Osteocyte (in vitro differentiated cells): ENCODE measurements around the gene SKAP1. TPM values are rescaled to one million over a fixed set of nuclear protein-coding genes. Genes with fewer than 3 reads are reported as not detected.

Experiments used
- DNase-seq: peaks from one replicate; pipeline ENCODE4 v3.0.0; 2021; ENCODE audit warnings: mixed read lengths; ENCODE audit not compliant: unreplicated experiment; ENCODE audit errors: extremely low spot score
- H3K27ac Mint-ChIP-seq: one replicate; pipeline ENCODE4 v1.8.0; 2021; ENCODE audit warnings: mild to moderate bottlenecking, mixed read lengths; ENCODE audit not compliant: unreplicated experiment
- H3K27me3 Mint-ChIP-seq: one replicate; pipeline ENCODE4 v1.8.0; 2021; ENCODE audit warnings: mixed read lengths; ENCODE audit not compliant: unreplicated experiment
- H3K36me3 Mint-ChIP-seq: one replicate; pipeline ENCODE4 v1.8.0; 2021; ENCODE audit warnings: mixed read lengths; ENCODE audit not compliant: unreplicated experiment
- H3K4me1 Mint-ChIP-seq: one replicate; pipeline ENCODE4 v1.8.0; 2021; ENCODE audit warnings: mixed read lengths; ENCODE audit not compliant: unreplicated experiment
- H3K4me3 Mint-ChIP-seq: one replicate; pipeline ENCODE4 v1.8.0; 2021; ENCODE audit warnings: mild to moderate bottlenecking, moderate library complexity, mixed read lengths; ENCODE audit not compliant: unreplicated experiment
- H3K9me3 Mint-ChIP-seq: one replicate; pipeline ENCODE4 v1.8.0; 2021; ENCODE audit warnings: mixed read lengths; ENCODE audit not compliant: unreplicated experiment
- total RNA-seq: library from RNA; stranded (reverse); gene quantifications from 2 replicates; pipeline ENCODE4 v1.2.1, GENCODE V29; 2021
- TF ChIP-seq, protein P1 (sequence below): fragments of 200-600 bp; sonication (generic); IDR thresholded peaks from 2 replicates; pipeline ENCODE4 v1.5.0; 2021; ENCODE audit warnings: antibody characterized with exemption, mild to moderate bottlenecking, moderate library complexity

Gene SKAP1
- total RNA-seq, 1 donor from 2014 or later, result not detected

DNA sequence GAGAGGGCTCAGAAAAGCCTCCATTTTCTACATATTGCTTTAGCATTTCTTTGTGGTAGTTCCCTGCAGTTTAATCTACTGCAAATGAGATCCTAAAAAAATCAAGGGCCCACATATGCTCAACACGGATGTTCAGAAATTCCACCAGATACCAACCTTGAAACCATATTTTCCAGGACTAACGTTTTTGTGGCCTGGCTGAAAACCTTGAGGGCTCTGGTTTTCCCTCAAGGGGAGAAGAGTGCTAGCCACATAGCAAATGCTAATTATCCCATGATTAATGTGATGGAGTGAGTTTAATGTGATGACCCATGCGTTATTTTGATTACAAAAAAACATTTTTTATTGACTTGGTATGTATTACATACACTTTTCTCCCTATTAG, 253.6 kb downstream of the SKAP1 start:
- no peak overlapping the region for H3K4me3 Mint-ChIP-seq
- no peaks in the 10 kb centered on the region for H3K9me3 Mint-ChIP-seq
- DNase-seq, result no peak
- TF ChIP-seq, protein P1, sequence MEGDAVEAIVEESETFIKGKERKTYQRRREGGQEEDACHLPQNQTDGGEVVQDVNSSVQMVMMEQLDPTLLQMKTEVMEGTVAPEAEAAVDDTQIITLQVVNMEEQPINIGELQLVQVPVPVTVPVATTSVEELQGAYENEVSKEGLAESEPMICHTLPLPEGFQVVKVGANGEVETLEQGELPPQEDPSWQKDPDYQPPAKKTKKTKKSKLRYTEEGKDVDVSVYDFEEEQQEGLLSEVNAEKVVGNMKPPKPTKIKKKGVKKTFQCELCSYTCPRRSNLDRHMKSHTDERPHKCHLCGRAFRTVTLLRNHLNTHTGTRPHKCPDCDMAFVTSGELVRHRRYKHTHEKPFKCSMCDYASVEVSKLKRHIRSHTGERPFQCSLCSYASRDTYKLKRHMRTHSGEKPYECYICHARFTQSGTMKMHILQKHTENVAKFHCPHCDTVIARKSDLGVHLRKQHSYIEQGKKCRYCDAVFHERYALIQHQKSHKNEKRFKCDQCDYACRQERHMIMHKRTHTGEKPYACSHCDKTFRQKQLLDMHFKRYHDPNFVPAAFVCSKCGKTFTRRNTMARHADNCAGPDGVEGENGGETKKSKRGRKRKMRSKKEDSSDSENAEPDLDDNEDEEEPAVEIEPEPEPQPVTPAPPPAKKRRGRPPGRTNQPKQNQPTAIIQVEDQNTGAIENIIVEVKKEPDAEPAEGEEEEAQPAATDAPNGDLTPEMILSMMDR, result no peak
- peak overlapping the region; percentile 91 for H3K27ac Mint-ChIP-seq
- peaks cover 17% of the 10 kb centered on the region for H3K27me3 Mint-ChIP-seq
- H3K36me3 Mint-ChIP-seq, result no peaks in the 10 kb centered on the region
- H3K4me1 Mint-ChIP-seq, result peaks cover 27% of the 10 kb centered on the region

DNA sequence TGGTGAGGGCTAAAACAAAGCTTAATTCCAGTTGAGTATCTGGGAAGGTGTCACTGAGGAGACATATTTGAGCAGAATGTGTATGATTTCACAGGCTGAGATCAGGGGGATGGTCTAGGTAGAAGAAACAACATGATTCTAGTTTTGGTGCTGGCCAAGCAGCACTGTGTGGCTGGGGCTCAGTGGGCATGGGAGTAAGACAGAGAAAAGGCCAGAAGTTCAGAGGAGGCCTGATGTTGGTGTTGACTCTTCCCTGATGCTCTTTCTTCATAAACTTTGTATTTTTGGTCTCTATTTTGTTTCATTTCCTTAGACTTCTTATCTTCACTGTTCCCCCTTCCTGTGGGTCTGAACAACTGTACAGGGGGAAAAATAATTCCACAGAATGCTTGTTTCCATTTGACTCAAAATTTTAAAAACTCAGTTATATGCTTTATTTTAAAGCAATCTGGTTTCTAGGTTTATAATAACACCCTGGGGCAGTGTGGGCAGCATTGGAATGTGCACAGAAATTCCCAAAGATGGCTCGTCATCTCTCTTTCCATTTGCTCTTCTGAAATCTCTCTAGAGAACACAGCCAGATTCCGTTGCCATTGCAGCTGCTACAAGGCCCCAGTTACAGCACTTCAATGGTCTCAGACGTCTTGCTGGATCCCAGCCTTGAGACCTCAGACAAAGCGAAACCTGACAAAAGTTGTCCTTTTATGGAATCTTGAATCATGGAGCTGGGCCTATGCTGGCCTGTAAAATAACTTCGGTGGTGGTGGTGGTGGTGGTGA, 254.1 kb downstream of the SKAP1 start:
- DNase-seq, result no peak
- H3K27me3 Mint-ChIP-seq, result peaks cover 15% of the 10 kb centered on the region
- peak overlapping the region; percentile 91 for H3K27ac Mint-ChIP-seq
- H3K4me3 Mint-ChIP-seq, result no peak overlapping the region
- H3K4me1 Mint-ChIP-seq, result peaks cover 27% of the 10 kb centered on the region
- TF ChIP-seq, protein P1, result no peak
- H3K9me3 Mint-ChIP-seq, result no peaks in the 10 kb centered on the region
- no peaks in the 10 kb centered on the region for H3K36me3 Mint-ChIP-seq

DNA sequence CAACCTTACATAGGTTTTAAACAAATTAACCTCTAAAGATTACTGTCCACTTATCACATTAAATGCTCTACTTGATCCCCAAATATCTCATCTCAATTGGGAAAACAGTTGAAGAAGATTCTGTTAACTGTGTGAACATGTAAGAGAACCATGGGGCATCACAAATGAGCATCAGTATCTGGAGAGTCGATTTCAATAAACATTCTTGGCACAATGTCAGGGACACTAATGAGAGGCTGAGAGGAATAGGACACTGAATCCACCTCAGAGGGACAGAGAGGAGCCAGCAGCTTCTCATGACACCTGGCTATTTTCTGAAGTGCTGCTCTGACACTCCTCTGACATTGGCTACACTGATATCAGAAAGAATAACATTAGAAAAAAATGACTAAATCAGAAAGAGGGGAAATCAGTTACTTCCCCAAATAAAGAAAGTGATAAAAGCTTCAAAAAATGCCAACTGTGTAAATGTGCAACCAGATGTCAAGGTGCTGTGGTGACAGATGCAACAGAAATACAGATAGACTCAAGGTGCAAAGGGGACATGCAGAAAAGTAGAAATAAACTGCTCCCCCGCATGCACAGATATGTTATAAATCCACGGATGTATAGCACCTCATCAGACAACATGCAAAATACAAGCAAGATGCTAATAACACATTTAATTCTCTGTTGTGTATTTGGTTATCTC, 255.0 kb downstream of the SKAP1 start:
- H3K4me3 Mint-ChIP-seq, result no peak overlapping the region
- peaks cover 11% of the 10 kb centered on the region for H3K27me3 Mint-ChIP-seq
- TF ChIP-seq, protein P1, result no peak
- H3K36me3 Mint-ChIP-seq, result no peaks in the 10 kb centered on the region
- H3K27ac Mint-ChIP-seq, result peak overlapping the region; percentile 91
- H3K4me1 Mint-ChIP-seq, result peaks cover 27% of the 10 kb centered on the region
- DNase-seq, result no peak
- H3K9me3 Mint-ChIP-seq, result no peaks in the 10 kb centered on the region

DNA sequence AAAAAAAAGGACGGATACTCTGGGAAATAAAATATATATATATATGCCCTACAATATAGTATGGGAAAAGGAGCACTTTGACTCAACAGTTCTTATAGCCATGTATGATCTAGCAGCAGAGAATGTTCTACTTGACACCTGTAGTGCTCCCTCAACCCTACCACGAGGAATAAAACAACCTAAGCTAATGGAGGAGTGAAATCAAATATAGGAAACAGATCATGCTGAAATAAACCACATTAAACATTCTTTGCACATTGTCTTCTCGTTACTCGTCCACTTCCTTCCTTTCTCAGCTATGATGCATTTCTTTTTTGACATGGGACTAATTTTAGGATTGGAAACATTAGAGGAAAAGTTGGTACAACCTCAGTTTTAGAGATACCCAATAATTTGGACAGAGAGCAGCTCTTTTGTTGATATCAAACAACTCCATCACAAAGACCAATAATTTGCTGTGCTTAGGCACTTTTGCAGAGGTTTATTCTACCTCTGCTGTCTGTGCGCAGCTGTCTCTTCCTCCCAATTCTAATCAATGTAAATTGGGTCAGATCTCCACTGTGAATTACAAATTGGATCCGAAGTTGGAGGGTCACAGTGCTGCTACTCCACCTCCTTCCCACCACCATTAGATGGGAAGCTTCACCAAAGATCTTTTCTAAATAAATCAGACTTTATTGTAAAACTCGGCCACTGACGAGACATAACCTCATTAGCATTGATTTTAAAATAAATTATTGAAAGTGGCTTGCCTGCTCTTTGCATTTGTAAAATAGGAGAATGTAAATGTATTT, 256.6 kb downstream of the SKAP1 start:
- H3K4me1 Mint-ChIP-seq, result peaks cover 27% of the 10 kb centered on the region
- no peak overlapping the region for H3K27ac Mint-ChIP-seq
- DNase-seq, result no peak
- H3K4me3 Mint-ChIP-seq, result no peak overlapping the region
- no peaks in the 10 kb centered on the region for H3K36me3 Mint-ChIP-seq
- H3K9me3 Mint-ChIP-seq, result no peaks in the 10 kb centered on the region
- TF ChIP-seq, protein P1, result no peak
- H3K27me3 Mint-ChIP-seq, result peaks cover 20% of the 10 kb centered on the region
